ENCODE measurements around the gene FAR1. TPM values are rescaled to one million over a fixed set of nuclear protein-coding genes. Genes with fewer than 3 reads are reported as not detected.

FAR1 gene
- polyA plus RNA-seq, 1 donor from 2014 or later, result 110 TPM

DNA sequence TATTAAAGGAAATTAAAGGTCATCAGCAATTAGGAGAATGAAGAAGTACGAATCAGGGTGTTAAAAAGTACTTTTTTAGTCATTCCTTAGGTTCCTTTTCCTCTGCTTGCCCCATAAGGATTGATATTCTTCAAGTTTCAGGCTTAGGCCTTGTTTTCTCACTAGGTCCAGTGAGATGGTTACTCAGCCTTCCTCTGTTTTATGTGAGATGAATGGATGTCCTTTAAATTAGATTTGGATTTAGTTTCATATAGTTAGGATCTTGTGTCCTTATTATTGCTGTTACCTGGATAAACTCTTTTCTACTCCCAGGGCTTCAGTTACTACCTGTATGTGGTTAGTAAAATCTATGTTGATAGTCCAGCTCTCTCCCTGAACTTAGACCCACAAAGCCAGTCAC lies 29.2 kb downstream of the FAR1 start:
- H3K4me3 ChIP-seq (ENCODE audit: low read length), result no peak overlapping the region
- H3K9ac ChIP-seq (ENCODE audit: low read length), result no peak overlapping the region
- no peaks in the 10 kb centered on the region for H3K27me3 ChIP-seq (ENCODE audit: insufficient read depth, low read depth, low read length)
- no peaks in the 10 kb centered on the region for H3K36me3 ChIP-seq (ENCODE audit: insufficient read depth, low read length)
- TF ChIP-seq SMC3 (conservative IDR thresholded peaks at IDR 0.05; ENCODE audit: poor library complexity) (no peak), EZH2 (IDR thresholded peaks at IDR 0.05; ENCODE audit: borderline replicate concordance, insufficient read depth, low read length, poor library complexity, severe bottlenecking) (no peak), POLR2AphosphoS5 (IDR thresholded peaks at IDR 0.05) (no peak), TAF1 (IDR thresholded peaks at IDR 0.05; ENCODE audit: low read depth) (no peak), MXI1 (conservative IDR thresholded peaks at IDR 0.05; ENCODE audit: poor library complexity, severe bottlenecking) (no peak), RAD21 (conservative IDR thresholded peaks at IDR 0.05) (no peak), EP300 (conservative IDR thresholded peaks at IDR 0.05; ENCODE audit: poor library complexity, severe bottlenecking) (no peak)
- TF ChIP-seq, protein P1, sequence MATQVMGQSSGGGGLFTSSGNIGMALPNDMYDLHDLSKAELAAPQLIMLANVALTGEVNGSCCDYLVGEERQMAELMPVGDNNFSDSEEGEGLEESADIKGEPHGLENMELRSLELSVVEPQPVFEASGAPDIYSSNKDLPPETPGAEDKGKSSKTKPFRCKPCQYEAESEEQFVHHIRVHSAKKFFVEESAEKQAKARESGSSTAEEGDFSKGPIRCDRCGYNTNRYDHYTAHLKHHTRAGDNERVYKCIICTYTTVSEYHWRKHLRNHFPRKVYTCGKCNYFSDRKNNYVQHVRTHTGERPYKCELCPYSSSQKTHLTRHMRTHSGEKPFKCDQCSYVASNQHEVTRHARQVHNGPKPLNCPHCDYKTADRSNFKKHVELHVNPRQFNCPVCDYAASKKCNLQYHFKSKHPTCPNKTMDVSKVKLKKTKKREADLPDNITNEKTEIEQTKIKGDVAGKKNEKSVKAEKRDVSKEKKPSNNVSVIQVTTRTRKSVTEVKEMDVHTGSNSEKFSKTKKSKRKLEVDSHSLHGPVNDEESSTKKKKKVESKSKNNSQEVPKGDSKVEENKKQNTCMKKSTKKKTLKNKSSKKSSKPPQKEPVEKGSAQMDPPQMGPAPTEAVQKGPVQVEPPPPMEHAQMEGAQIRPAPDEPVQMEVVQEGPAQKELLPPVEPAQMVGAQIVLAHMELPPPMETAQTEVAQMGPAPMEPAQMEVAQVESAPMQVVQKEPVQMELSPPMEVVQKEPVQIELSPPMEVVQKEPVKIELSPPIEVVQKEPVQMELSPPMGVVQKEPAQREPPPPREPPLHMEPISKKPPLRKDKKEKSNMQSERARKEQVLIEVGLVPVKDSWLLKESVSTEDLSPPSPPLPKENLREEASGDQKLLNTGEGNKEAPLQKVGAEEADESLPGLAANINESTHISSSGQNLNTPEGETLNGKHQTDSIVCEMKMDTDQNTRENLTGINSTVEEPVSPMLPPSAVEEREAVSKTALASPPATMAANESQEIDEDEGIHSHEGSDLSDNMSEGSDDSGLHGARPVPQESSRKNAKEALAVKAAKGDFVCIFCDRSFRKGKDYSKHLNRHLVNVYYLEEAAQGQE (IDR thresholded peaks at IDR 0.05; ENCODE audit: borderline replicate concordance), result no peak
- TF ChIP-seq, protein P2, sequence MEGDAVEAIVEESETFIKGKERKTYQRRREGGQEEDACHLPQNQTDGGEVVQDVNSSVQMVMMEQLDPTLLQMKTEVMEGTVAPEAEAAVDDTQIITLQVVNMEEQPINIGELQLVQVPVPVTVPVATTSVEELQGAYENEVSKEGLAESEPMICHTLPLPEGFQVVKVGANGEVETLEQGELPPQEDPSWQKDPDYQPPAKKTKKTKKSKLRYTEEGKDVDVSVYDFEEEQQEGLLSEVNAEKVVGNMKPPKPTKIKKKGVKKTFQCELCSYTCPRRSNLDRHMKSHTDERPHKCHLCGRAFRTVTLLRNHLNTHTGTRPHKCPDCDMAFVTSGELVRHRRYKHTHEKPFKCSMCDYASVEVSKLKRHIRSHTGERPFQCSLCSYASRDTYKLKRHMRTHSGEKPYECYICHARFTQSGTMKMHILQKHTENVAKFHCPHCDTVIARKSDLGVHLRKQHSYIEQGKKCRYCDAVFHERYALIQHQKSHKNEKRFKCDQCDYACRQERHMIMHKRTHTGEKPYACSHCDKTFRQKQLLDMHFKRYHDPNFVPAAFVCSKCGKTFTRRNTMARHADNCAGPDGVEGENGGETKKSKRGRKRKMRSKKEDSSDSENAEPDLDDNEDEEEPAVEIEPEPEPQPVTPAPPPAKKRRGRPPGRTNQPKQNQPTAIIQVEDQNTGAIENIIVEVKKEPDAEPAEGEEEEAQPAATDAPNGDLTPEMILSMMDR (IDR thresholded peaks at IDR 0.05; ENCODE audit: poor library complexity, severe bottlenecking), result no peak
- H3K9me2 ChIP-seq (ENCODE audit: insufficient read depth, low read length), result no peaks in the 10 kb centered on the region
- H3F3A ChIP-seq (ENCODE audit: insufficient read depth, low read length, poor library complexity, severe bottlenecking), result no peaks in the 10 kb centered on the region
- no peak overlapping the region for H2AFZ ChIP-seq (ENCODE audit: low read depth, low read length)
- peaks cover 8% of the 10 kb centered on the region for H3K79me2 ChIP-seq (replicated peaks; ENCODE audit: insufficient read depth, low read length)
- no peaks in the 10 kb centered on the region for H3K9me3 ChIP-seq (ENCODE audit: low read length)
- H3K27ac ChIP-seq (ENCODE audit: low read length), result no peak overlapping the region
- H4K20me1 ChIP-seq (ENCODE audit: insufficient read depth), result no peaks in the 10 kb centered on the region
- no peak overlapping the region for H3K4me2 ChIP-seq (ENCODE audit: low read length)

DNA sequence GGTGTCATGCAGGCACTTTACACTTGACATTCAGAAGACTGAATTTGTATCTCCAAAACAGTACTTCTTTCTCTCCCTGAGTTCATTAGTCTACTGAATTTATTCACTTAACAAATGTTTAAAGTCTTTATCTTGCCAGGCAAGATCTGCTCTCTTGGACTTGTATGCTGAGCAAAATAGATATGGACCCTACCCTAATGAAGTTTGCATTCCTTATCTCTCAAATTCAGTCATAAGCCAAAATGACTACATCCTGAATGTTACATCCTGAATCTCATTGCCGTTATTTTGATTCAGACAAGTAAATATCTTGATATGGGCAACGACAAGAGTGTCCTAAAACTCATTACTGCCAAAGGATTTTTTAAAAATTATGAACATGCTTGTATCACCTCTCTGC lies 29.7 kb downstream of the FAR1 start:
- H3K4me2 ChIP-seq (ENCODE audit: low read length), result no peak overlapping the region
- TF ChIP-seq SMC3 (conservative IDR thresholded peaks at IDR 0.05; ENCODE audit: poor library complexity) (no peak), RAD21 (conservative IDR thresholded peaks at IDR 0.05) (no peak), EP300 (conservative IDR thresholded peaks at IDR 0.05; ENCODE audit: poor library complexity, severe bottlenecking) (no peak), POLR2AphosphoS5 (IDR thresholded peaks at IDR 0.05) (no peak), EZH2 (IDR thresholded peaks at IDR 0.05; ENCODE audit: borderline replicate concordance, insufficient read depth, low read length, poor library complexity, severe bottlenecking) (no peak), TAF1 (IDR thresholded peaks at IDR 0.05; ENCODE audit: low read depth) (no peak), MXI1 (conservative IDR thresholded peaks at IDR 0.05; ENCODE audit: poor library complexity, severe bottlenecking) (no peak)
- TF ChIP-seq, protein P1 (IDR thresholded peaks at IDR 0.05; ENCODE audit: borderline replicate concordance), result no peak
- TF ChIP-seq, protein P2 (IDR thresholded peaks at IDR 0.05; ENCODE audit: poor library complexity, severe bottlenecking), result no peak
- H3K9ac ChIP-seq (ENCODE audit: low read length), result no peak overlapping the region
- no peaks in the 10 kb centered on the region for H3F3A ChIP-seq (ENCODE audit: insufficient read depth, low read length, poor library complexity, severe bottlenecking)
- no peaks in the 10 kb centered on the region for H3K36me3 ChIP-seq (ENCODE audit: insufficient read depth, low read length)
- H3K9me2 ChIP-seq (ENCODE audit: insufficient read depth, low read length), result no peaks in the 10 kb centered on the region
- H3K9me3 ChIP-seq (ENCODE audit: low read length), result no peaks in the 10 kb centered on the region
- H3K27ac ChIP-seq (ENCODE audit: low read length), result no peak overlapping the region
- H2AFZ ChIP-seq (ENCODE audit: low read depth, low read length), result no peak overlapping the region
- H3K4me3 ChIP-seq (ENCODE audit: low read length), result no peak overlapping the region
- H3K79me2 ChIP-seq (replicated peaks; ENCODE audit: insufficient read depth, low read length), result peaks cover 5% of the 10 kb centered on the region
- no peaks in the 10 kb centered on the region for H4K20me1 ChIP-seq (ENCODE audit: insufficient read depth)
- no peaks in the 10 kb centered on the region for H3K27me3 ChIP-seq (ENCODE audit: insufficient read depth, low read depth, low read length)
